ENCODE data around the gene LRRC37B.
"Not testable (repeated sequence)": the region's sequence is repeated elsewhere in the genome, so short reads cannot be mapped to it uniquely, and the experiment has no call there.

- not testable (repeated sequence) for TF ChIP-seq CTCF, EZH2phosphoT487 (IDR thresholded peaks at IDR 0.05)
Measured at GRCh38 chr17:32041306-32041875, 34.2 kb downstream of the LRRC37B start.
